ENCODE measurements around the gene KANSL1.

The KANSL1 gene

DNA sequence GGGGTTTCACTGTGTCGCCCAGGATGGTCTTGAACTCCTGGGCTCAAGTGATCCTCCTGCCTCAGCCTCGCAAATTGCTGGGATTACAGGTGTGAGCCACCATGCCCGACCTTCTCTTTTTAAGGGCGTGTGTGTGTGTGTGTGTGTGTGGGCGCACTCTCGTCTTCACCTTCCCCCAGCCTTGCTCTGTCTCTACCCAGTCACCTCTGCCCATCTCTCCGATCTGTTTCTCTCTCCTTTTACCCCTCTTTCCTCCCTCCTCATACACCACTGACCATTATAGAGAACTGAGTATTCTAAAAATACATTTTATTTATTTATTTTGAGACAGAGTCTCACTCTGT lies 190.3 kb downstream of the KANSL1 start:
- H3K4me3 ChIP-seq (ENCODE audit: low read depth, low read length): no peak overlapping the region
- no peak for DNase-seq (ENCODE audit: low read depth)
- TF ChIP-seq, protein P1, sequence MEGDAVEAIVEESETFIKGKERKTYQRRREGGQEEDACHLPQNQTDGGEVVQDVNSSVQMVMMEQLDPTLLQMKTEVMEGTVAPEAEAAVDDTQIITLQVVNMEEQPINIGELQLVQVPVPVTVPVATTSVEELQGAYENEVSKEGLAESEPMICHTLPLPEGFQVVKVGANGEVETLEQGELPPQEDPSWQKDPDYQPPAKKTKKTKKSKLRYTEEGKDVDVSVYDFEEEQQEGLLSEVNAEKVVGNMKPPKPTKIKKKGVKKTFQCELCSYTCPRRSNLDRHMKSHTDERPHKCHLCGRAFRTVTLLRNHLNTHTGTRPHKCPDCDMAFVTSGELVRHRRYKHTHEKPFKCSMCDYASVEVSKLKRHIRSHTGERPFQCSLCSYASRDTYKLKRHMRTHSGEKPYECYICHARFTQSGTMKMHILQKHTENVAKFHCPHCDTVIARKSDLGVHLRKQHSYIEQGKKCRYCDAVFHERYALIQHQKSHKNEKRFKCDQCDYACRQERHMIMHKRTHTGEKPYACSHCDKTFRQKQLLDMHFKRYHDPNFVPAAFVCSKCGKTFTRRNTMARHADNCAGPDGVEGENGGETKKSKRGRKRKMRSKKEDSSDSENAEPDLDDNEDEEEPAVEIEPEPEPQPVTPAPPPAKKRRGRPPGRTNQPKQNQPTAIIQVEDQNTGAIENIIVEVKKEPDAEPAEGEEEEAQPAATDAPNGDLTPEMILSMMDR (conservative IDR thresholded peaks at IDR 0.05; ENCODE audit: low read depth, low read length): no peak

DNA sequence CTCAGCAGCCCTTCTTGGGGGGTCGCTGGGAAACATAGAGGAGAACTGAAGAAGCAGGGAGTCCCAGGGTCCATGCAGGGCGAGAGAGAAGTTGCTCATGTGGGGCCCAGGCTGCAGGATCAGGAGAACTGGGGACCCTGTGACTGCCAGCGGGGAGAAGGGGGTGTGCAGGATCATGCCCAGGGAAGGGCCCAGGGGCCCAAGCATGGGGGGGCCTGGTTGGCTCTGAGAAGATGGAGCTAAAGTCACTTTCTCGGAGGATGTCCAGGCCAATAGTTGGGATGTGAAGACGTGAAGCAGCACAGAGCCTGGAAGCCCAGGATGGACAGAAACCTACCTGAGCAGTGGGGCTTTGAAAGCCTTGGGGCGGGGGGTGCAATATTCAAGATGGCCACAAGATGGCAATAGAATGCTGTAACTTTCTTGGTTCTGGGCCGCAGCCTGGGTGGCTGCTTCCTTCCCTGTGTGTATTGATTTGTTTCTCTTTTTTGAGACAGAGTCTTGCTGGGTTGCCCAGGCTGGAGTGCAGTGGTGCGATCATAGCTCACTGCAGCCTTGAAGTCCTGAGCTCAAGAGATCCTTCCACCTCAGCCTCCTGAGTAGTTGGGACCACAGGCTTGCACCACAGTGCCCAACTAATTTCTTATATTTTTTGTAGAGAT lies 190.8 kb downstream of the KANSL1 start:
- DNase-seq (ENCODE audit: low read depth): peak; percentile 75
- TF ChIP-seq, protein P1 (conservative IDR thresholded peaks at IDR 0.05; ENCODE audit: low read depth, low read length): peak; percentile 90
- H3K4me3 ChIP-seq (ENCODE audit: low read depth, low read length): no peak overlapping the region

DNA sequence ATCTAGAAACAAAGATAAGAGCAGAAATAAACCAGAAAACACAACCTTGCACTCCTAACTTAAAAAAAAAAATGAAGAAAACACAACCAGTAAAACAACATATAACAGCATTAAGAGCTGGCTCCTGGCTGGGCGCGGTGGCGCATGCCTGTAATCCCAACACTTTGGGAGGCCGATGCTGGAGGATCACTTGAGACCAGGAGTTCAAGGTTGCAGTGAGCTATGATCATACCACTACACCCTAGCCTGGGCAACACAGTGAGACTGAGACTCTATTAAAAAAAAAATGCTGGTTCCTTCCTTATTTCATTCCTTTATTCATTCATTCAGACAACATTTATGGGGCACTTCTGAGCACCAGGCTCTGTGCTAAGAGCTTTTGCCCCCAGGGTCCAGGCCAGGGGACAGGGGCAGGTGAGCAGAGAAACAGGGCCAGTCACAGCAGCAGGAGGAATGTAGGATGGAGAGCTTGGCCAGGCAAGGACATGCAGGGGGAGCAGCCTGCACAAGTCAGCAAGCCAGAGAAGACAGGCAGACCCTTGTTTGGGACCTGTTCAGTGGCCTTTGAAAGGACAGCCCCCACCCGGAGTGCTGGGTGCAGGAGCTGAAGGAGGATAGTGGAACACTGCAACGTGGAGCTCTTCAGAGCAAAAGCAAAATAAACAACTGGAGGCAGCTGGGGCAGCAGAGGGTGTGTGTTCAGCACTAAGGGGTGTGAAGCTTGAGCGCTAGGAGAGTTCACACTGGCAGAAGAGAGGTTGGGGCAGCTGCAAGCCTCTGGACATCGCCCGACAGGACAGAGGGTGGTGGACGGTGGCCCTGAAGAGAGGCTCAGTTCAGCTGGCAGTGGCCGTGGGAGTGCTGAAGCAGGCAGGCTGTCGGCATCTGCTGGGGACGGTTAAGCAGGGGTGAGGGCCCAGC lies 191.6 kb downstream of the KANSL1 start:
- TF ChIP-seq, protein P1 (conservative IDR thresholded peaks at IDR 0.05; ENCODE audit: low read depth, low read length): no peak
- no peak overlapping the region for H3K4me3 ChIP-seq (ENCODE audit: low read depth, low read length)
- DNase-seq (ENCODE audit: low read depth): no peak

- no peak overlapping the region for H3K4me3 ChIP-seq (ENCODE audit: low read depth, low read length)
- TF ChIP-seq, protein P1 (conservative IDR thresholded peaks at IDR 0.05; ENCODE audit: low read depth, low read length): no peak
- no peak for DNase-seq (ENCODE audit: low read depth)
Observed at GRCh38 chr17:46000757-46001156, 192.5 kb downstream of the KANSL1 start.

DNA sequence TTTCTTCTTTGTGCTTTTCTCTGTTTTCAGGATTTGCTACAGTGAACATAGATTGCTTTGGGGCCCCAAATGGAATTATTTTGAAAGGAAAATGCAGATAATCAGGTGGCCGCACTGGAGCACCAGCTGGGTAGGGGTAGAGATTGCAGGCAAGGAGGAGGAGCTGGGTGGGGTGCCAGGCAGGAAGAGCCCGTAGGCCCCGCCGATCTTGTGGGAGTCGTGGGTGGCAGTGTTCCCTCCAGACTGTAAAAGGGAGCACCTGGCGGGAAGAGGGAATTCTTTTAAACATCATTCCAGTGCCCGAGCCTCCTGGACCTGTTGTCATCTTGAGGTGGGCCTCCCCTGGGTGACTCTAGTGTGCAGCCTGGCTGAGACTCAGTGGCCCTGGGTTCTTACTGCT lies 192.9 kb downstream of the KANSL1 start:
- H3K4me3 ChIP-seq (ENCODE audit: low read depth, low read length): no peak overlapping the region
- DNase-seq (ENCODE audit: low read depth): no peak
- TF ChIP-seq, protein P1 (conservative IDR thresholded peaks at IDR 0.05; ENCODE audit: low read depth, low read length): no peak

DNA sequence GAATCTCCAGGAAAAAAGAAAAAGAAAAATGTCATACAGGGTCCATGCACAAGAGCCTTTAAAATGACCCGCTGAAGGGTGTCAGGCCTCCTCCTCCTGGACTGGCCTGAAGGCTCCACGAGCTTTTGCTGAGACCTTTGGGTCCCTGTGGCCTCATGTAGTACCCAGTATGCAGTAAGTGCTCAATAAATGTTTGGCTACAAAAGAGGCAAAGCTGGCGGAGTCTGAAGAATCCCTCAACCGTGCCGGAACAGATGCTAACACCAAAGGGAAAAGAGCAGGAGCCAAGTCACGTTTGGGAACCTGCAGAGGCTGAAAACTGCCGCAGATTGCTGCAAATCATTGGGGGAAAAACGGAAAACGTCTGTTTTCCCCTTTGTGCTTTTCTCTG lies 193.3 kb downstream of the KANSL1 start:
- TF ChIP-seq, protein P1 (conservative IDR thresholded peaks at IDR 0.05; ENCODE audit: low read depth, low read length): no peak
- no peak for DNase-seq (ENCODE audit: low read depth)
- H3K4me3 ChIP-seq (ENCODE audit: low read depth, low read length): no peak overlapping the region
